Left cardiac atrium (tissue), 4 donors: ENCODE results near the gene CRACR2A. TPM values are rescaled to one million over a fixed set of nuclear protein-coding genes. Genes with fewer than 3 reads are reported as not detected.

Experiments used
- ATAC-seq, 2 donors: fragments of 200-7000 bp; cut with Tn5 transposase; one replicate each; pipeline ENCODE4 v1.9.1; 2020; ENCODE audit warnings: mild to moderate bottlenecking in 2 of 2, moderate library complexity in 2 of 2
- DNase-seq: peaks from one replicate; pipeline ENCODE4 v3.0.0-alpha.2; 2020
- intact Hi-C, 2 donors: fragments of 100-400 bp; cut with DNase I; formaldehyde crosslinking; loops; one replicate each; pipeline versions ENCODE4 v1.14.1 to v1.15.1; 2022 to 2023
- total RNA-seq, 2 donors: library from RNA; stranded (reverse); fragmentation: NEBNext Ultra II Directional; extraction: Animal tissue kit (Norgen Biotek cat#: 25700); gene quantifications; one replicate each; pipeline ENCODE4 v1.2.1, GENCODE V29; 2021
- donor health status: DM: no; HTN: yes; CAD: no.
- donor health status: DM: no; HTN: yes; CAD: no; lungs with severe emphysema.
- donor health status: DM: yes; HTN: yes; CAD: no.
- donor health status: Dilated cardiomyopathy.

CRACR2A gene
- total RNA-seq, 2 donors from 2014 or later = 7.4 to 10.1 TPM

- DNase-seq = no peak
Measured at GRCh38 chr12:3595721-3596120, 157.2 kb downstream of the CRACR2A start.

GRCh38 chr12:3594966-3595365, 157.9 kb downstream of the CRACR2A start:
- ATAC-seq (no peak), DNase-seq (no peak)
- intact Hi-C loops = no loop called here

More at GRCh38 chr12:3595721-3596120, 157.2 kb downstream of the CRACR2A start:
- no peak for ATAC-seq
- intact Hi-C loops = no loop called here

- ATAC-seq = no peak
Measured at GRCh38 chr12:3593906-3594483, 158.9 kb downstream of the CRACR2A start.

GRCh38 chr12:3592856-3593625, 159.9 kb downstream of the CRACR2A start:
- ATAC-seq = no peak
- no peak for DNase-seq
- intact Hi-C loops = no loop called here

More at GRCh38 chr12:3593906-3594483, 158.9 kb downstream of the CRACR2A start:
- intact Hi-C loops = no loop called here
- no peak for DNase-seq

GRCh38 chr12:3589745-3590144, 163.2 kb downstream of the CRACR2A start:
- no peak for ATAC-seq
- intact Hi-C loops = no loop called here

GRCh38 chr12:3587402-3588013, 165.4 kb downstream of the CRACR2A start:
- DNase-seq = no peak
- no peak for ATAC-seq
- intact Hi-C loops = no loop called here

More at GRCh38 chr12:3589745-3590144, 163.2 kb downstream of the CRACR2A start:
- no peak for DNase-seq

- DNase-seq = no peak
- ATAC-seq = no peak
- intact Hi-C loops = no loop called here
Measured at GRCh38 chr12:3583656-3584334, 169.1 kb downstream of the CRACR2A start.

GRCh38 chr12:3580094-3580749, 172.7 kb downstream of the CRACR2A start:
- intact Hi-C loops = no loop called here

GRCh38 chr12:3579446-3580093, 173.3 kb downstream of the CRACR2A start:
- intact Hi-C loops = no loop called here
- DNase-seq = no peak
- ATAC-seq = no peak

More at GRCh38 chr12:3580094-3580749, 172.7 kb downstream of the CRACR2A start:
- DNase-seq (no peak), ATAC-seq (no peak)

GRCh38 chr12:3578557-3578956, 174.4 kb downstream of the CRACR2A start:
- DNase-seq = no peak
- intact Hi-C loops = no loop called here
- no peak for ATAC-seq

- no peak for ATAC-seq
- intact Hi-C loops = no loop called here
- DNase-seq = no peak
Measured at GRCh38 chr12:3576891-3577290, 176.0 kb downstream of the CRACR2A start.

- no peak for DNase-seq
- ATAC-seq = no peak
- intact Hi-C loops = no loop called here
Measured at GRCh38 chr12:3574986-3575385, 177.9 kb downstream of the CRACR2A start.

GRCh38 chr12:3572560-3572959, 180.3 kb downstream of the CRACR2A start:
- ATAC-seq (no peak), DNase-seq (no peak)
- intact Hi-C loops = no loop called here

GRCh38 chr12:3571724-3572123, 181.2 kb downstream of the CRACR2A start:
- no peak for ATAC-seq
- no peak for DNase-seq
- intact Hi-C loops = no loop called here

- intact Hi-C loops = no loop called here
- no peak for ATAC-seq
- no peak for DNase-seq
Measured at GRCh38 chr12:3571323-3571722, 181.6 kb downstream of the CRACR2A start.

- intact Hi-C loops = no loop called here
- ATAC-seq (no peak), DNase-seq (no peak)
Measured at GRCh38 chr12:3568695-3569094, 184.2 kb downstream of the CRACR2A start.

GRCh38 chr12:3565985-3566384, 186.9 kb downstream of the CRACR2A start:
- ATAC-seq (no peak), DNase-seq (no peak)
- intact Hi-C loops = no loop called here
